ENCODE results near the gene GFI1B.
"Not testable (repeated sequence)": the region's sequence is repeated elsewhere in the genome, so short reads cannot be mapped to it uniquely, and the experiment has no call there.

Gene GFI1B

GRCh38 chr9:132991351-132992300 is 13.1 kb downstream of the GFI1B start:
- DNase-seq (ENCODE audit: low spot score): no peak

GRCh38 chr9:132993511-132993939 is 15.0 kb downstream of the GFI1B start:
- no peak for DNase-seq (ENCODE audit: low spot score)

GRCh38 chr9:132994410-132995120 is 16.1 kb downstream of the GFI1B start:
- no peak for DNase-seq (ENCODE audit: low spot score)

- no peak for DNase-seq (ENCODE audit: low spot score)
These were observed 16.6 kb downstream of the GFI1B start for GRCh38 chr9:132995121-132995420.

GRCh38 chr9:132995879-132996278 is 17.4 kb downstream of the GFI1B start:
- DNase-seq (ENCODE audit: low spot score): no peak

- DNase-seq (ENCODE audit: low spot score): no peak
These were observed 18.0 kb downstream of the GFI1B start for GRCh38 chr9:132996526-132996925.

GRCh38 chr9:132997591-132997990 is 19.1 kb downstream of the GFI1B start:
- no peak for DNase-seq (ENCODE audit: low spot score)

GRCh38 chr9:132998221-132998620 is 19.7 kb downstream of the GFI1B start:
- DNase-seq (ENCODE audit: low spot score): not testable (repeated sequence)

- DNase-seq (ENCODE audit: low spot score): no peak
These were observed 20.5 kb downstream of the GFI1B start for GRCh38 chr9:132998831-132999635.

GRCh38 chr9:133002147-133003070 is 23.9 kb downstream of the GFI1B start:
- no peak for DNase-seq (ENCODE audit: low spot score)

- DNase-seq (ENCODE audit: low spot score): no peak
These were observed 24.6 kb downstream of the GFI1B start for GRCh38 chr9:133003071-133003461.

- DNase-seq (ENCODE audit: low spot score): no peak
These were observed 25.2 kb downstream of the GFI1B start for GRCh38 chr9:133003671-133004090.

GRCh38 chr9:133004091-133004998 is 25.9 kb downstream of the GFI1B start:
- no peak for DNase-seq (ENCODE audit: low spot score)

GRCh38 chr9:133004999-133005760 is 26.7 kb downstream of the GFI1B start:
- no peak for DNase-seq (ENCODE audit: low spot score)

- no peak for DNase-seq (ENCODE audit: low spot score)
These were observed 27.5 kb downstream of the GFI1B start for GRCh38 chr9:133005957-133006356.

GRCh38 chr9:133006731-133007352 is 28.3 kb downstream of the GFI1B start:
- no peak for DNase-seq (ENCODE audit: low spot score)

GRCh38 chr9:133008406-133008805 is 29.9 kb downstream of the GFI1B start:
- DNase-seq (ENCODE audit: low spot score): no peak

GRCh38 chr9:133008824-133009223 is 30.3 kb downstream of the GFI1B start:
- no peak for DNase-seq (ENCODE audit: low spot score)
